Measurements from ENCODE around the gene JRKL. TPM values are rescaled to one million over a fixed set of nuclear protein-coding genes. Genes with fewer than 3 reads are reported as not detected.
"Not testable (repeated sequence)": the region's sequence is repeated elsewhere in the genome, so short reads cannot be mapped to it uniquely, and the experiment has no call there.

The JRKL gene
- total RNA-seq, 1 donor from 2014 or later: 7.6 TPM

DNA sequence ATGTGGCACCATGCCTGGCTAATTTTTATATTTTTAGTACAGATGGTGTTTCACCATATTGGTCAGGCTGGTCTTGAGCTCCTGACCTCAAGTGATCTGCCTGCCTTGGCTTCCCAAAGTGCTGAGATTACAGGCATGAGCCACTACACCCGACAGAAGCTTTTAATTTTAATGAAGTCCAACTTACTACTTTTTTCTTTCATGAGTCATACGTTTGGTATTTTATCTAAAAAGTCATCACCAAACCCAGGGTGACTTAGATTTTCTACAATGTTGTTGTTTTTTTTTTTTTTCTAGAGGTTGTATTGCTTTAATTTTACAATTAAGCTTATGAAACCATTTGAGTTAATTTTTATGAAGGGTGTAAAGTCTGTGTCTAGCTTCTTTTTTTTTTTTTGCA lies 34.9 kb downstream of the JRKL start:
- DNase-seq (ENCODE audit: low read depth) (peak; percentile 37), FAIRE-seq (no peak)
- TF ChIP-seq, protein P1, sequence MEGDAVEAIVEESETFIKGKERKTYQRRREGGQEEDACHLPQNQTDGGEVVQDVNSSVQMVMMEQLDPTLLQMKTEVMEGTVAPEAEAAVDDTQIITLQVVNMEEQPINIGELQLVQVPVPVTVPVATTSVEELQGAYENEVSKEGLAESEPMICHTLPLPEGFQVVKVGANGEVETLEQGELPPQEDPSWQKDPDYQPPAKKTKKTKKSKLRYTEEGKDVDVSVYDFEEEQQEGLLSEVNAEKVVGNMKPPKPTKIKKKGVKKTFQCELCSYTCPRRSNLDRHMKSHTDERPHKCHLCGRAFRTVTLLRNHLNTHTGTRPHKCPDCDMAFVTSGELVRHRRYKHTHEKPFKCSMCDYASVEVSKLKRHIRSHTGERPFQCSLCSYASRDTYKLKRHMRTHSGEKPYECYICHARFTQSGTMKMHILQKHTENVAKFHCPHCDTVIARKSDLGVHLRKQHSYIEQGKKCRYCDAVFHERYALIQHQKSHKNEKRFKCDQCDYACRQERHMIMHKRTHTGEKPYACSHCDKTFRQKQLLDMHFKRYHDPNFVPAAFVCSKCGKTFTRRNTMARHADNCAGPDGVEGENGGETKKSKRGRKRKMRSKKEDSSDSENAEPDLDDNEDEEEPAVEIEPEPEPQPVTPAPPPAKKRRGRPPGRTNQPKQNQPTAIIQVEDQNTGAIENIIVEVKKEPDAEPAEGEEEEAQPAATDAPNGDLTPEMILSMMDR (IDR thresholded peaks at IDR 0.05; ENCODE audit: insufficient read depth, low read length, severe bottlenecking): no peak
- H3K4me3 ChIP-seq (ENCODE audit: low read depth, low read length): no peak overlapping the region
- no peaks in the 10 kb centered on the region for H3K36me3 ChIP-seq (ENCODE audit: control insufficient read depth, insufficient read depth, low read length)
- H3K27me3 ChIP-seq (ENCODE audit: control insufficient read depth, insufficient read depth, low read length): no peaks in the 10 kb centered on the region

DNA sequence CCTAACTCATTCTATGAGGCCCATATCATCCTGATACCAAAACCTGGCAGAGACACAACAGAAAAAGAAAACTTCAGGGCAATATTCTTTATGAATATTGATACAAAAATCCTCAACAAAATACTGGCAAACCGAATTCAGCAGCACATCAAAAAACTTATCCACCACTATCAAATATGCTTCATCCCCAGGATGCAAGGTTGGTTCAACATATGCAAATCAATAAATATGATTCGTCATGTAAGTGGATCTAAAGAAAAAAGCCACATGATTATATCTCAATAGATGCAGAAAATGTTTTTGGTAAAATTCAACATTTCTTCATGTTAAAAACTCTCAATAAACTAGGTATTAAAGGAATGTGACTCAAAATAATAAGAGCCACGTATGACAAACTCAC lies 40.9 kb downstream of the JRKL start:
- Histone ChIP-seq H3K4me3 (ENCODE audit: low read depth, low read length) (no peak overlapping the region), H3K27me3 (ENCODE audit: control insufficient read depth, insufficient read depth, low read length) (no peaks in the 10 kb centered on the region), H3K36me3 (ENCODE audit: control insufficient read depth, insufficient read depth, low read length) (no peaks in the 10 kb centered on the region)
- TF ChIP-seq, protein P1 (IDR thresholded peaks at IDR 0.05; ENCODE audit: insufficient read depth, low read length, severe bottlenecking): no peak
- no peak for FAIRE-seq
- DNase-seq (ENCODE audit: low read depth): no peak

DNA sequence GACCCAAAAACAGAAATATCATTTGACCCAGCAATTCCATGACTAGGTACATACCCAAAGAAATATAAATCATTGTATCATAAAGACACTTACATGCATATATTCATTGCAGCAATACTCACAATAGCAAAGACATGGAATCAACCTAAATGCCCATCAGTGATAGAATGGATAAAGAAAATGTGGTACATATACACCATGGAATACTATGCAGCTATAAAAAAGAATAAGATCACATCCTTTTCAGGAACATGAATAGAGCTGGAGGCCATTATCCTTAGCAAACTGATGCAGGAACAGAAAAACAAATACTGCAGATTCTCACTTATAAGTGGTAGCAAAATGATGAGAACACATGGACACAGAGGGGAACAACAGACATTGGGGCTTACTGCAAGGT lies 42.8 kb downstream of the JRKL start:
- not testable (repeated sequence) for H3K36me3 ChIP-seq (ENCODE audit: control insufficient read depth, insufficient read depth, low read length); DNase-seq (ENCODE audit: low read depth); H3K4me3 ChIP-seq (ENCODE audit: low read depth, low read length); FAIRE-seq; H3K27me3 ChIP-seq (ENCODE audit: control insufficient read depth, insufficient read depth, low read length)

Other genes starting within 250 kb of the JRKL start
- 1.3 TPM in 2 replicates for gene MAML2, start 46.8 kb upstream of the JRKL start, total RNA-seq
- gene CCDC82, start 101 bp upstream of the JRKL start, total RNA-seq: 8.2 and 10.2 TPM in 2 replicates